Stimulated activated CD4-positive, alpha-beta T cell treated with anti-CD3 and anti-CD28 coated beads, Interleukin-15, amount 100 ng/mL, for 24 hours (primary cell): ENCODE results near the gene MACROD2.

Source experiments
- DNase-seq: peaks from one replicate; pipeline ENCODE4 v3.0.0-alpha.2; 2020

The MACROD2 gene

DNA sequence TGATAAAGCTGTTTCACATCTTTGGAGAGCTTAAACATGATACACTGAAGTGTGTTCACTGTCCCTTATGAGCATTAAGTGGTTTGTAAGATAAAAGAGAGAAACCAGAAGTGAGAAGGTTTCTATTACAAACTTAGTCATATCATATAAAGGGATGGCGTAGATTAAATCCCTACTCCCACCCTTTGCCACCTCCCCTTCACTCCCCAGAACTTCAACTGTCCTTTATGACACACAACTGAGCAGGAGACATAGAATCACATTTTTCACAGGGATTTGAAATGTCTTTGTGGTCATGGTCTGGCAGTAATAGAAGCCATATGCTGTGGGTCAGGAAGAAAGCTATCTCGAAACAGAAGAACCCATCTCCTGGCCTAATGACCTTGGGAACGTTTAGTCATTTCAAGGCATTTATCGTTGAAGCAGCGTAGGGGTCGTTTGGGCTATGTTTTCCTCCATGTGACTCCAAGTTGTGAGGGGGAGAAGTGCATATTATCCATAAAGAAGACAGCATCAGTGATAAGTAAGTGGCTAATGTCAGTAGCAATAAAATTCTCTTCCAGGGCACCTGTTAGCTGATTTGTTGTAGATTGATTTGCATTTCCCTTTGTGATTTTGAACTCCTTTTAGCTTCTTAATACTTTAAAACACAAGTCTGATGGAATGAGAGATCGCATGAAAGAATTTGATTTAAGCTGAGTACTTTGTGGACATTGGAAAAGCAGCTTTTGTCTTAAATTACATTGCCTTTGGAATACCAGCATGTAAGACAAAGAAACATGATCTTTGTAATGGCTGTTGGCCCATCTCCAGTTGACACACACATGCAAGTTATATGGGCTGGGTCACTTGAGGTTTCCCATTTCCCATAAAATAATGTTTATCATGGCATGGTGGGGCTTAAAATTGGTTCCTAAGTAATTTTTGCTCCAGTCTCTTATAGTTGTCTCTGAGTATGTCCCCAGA lies 843.6 kb downstream of the MACROD2 start:
- no peak for DNase-seq

DNA sequence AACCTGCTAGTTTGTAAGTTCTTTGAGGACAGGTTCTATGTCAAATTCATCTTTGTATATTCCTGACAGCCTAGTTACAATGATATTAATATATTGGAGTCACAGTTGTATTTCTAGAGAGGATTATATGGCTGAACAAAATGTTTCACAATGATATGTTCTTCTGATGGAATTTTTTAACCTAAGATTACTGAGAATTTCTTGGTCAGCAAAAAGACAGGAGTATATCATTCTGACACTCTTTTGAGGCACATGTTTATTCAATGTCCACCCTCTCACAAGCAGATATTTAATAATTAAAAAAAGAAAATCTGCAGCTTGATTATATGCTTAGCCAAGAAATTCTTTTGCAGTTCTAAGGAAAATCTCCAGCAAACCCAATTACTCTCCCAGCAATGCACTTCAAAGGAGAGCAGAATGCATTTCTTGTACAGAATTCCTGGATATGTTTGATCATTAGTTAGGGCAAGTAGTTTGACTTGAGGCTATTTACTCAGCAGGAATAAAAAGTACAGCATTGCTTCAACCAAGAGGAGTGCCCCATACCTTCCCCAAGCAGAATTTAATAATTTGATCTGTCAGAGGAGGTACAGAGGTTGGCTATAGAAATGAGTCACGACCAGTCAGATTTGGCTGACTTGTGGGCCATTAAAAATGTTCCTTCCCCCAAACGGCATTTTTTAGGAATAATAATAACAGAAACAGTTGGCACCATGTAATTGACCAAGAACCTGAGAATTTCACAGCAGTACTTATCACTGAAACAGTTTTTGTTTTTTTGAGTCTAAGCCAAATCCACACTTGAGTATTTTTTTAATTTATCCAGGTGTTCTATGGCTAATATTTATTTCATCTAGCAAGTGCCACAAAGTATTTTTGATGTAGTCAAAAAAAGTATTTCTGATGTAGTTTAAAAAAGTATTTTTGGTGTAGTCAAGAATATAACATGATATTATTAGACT lies 850.2 kb downstream of the MACROD2 start:
- no peak for DNase-seq

DNA sequence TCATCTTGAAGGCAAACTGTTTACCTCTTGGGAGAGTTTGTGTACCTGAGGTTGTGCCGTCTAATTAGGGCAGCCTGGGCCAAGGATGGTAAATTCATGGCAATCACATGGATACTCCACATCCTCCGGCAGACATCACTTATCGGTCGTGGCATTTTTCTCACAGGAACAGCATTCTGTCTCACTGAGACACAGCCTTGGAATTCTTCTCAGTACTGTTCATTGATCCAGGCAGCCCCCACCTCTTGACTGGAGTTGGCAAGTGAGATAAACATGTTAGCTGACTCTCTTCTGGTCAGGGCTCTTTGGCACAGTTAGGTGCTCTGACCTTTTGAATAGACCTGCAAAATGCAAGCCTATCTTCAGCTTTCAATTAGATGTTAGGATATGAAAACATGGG lies 853.5 kb downstream of the MACROD2 start:
- no peak for DNase-seq

DNA sequence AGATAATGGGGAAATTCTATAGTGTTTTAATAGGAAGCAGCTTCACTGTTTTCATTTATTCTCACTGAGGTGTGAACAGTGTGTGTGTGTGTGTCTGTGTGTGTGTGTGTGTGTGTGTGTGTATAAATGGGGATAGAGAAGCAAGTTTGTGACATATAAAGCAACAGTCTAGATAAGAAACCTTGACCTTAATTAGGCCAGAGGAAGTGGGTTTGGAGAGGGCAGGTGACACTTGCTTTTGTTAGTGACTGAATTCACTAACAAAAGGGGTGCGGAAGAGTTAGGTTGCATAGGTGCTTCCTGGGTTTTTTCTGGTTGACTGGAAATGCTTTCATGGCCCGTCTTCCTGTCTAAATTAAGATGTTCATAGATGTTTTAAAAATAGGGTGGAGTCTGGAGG lies 857.8 kb downstream of the MACROD2 start:
- no peak for DNase-seq

DNA sequence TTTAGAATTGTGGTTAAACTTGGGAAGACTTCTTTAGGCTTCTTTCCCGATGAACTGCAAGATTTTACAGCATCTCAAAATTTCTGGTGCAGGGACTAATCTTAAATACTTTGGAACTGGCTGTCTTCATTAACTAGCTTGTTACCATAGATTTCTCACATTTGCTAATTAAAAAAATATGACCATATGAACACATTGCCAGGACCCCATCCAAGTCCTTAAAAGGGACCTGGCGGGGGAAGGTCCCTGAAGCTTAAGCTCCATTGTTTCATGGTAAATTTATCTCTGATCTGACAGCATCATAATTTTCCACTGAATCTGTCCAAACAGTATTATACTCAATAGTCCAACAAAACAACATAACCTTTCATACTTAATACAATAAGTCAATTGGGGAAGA lies 859.9 kb downstream of the MACROD2 start:
- no peak for DNase-seq

DNA sequence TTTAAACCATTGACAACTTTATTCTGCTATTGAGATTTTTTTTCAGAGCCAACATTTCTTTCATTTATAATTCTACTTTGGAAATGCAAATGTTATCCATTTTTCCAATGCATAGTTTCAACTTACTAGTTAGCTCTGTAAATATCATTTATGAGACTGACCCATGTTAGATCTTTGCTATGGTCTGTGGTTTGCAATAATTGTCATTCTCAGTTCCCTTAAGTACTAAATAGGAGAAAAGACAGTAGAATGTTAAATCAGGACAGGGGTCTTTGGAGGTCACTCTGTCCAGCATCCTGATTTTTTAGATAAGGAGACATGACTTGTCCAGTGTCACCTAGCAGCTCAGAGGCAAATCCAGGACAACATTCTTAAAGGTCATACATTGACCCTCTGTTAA lies 864.3 kb downstream of the MACROD2 start:
- no peak for DNase-seq

DNA sequence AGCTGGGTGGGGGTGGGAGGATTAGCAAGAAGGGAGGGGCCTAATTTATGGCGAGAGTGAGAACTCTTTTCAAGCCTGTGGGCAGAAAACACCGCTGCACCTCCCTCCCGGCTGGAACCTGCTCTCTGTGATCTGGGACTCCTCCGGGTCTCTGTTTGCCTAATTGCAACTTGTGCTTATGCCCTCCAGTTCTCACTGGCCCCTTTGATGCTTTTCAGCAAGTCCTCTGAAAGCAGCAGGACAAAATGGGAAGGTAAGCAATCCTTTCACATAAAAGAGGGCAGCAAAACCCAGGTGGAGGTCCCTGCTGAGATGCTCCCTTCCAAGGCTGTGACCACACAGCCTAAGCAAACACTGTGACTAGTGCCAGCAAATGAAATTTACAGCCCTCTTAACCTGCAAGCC lies 865.1 kb downstream of the MACROD2 start:
- no peak for DNase-seq

DNA sequence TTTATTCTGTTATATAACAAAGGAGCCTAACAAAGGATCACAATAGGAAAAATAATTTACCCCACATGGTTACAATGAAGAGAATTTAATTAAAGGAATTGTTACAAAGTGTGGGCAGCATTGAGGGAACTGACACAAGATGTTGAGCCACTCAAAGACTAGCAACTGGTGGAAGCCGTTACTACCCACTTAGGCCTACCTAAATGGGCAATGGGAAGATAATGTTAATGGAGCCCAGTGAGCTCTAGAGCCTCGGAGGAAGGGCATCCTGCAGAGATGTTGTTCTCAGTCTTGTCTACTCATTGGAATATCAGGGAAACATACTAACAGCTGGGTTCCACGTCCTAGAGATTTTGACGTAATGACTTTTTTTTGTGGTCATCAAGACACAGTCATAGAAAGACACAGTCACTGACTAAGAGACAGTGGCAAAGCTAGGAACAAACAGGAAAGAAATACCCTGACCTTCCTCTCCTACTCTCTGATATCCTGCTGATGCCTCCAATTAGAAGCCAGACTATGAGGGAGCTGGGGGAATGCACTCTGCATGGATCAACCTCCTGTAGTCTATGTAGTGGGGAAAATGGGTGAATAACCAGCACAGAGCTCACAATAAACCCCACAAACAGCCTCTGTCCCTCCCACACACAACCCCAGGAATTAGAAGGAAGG lies 865.8 kb downstream of the MACROD2 start:
- no peak for DNase-seq

DNA sequence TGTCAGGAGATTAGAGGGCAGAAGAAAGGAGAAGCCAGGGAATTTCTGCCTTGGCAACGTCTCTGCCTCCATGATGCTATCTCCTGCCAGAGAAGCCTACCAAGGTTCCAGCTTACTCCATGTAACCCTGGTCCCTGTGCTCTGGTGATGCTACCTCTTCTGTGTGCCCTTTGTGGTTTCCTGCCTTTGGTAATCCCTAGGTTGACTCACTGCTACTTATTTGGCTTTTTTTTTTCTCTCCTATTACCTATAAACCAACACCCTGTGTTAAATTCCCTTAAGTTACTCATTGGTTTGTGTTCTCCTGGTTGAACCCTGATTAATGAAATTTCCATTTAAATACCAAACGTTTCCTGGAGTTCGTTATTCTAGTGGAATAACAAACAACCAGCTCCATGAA lies 869.9 kb downstream of the MACROD2 start:
- DNase-seq: no peak

DNA sequence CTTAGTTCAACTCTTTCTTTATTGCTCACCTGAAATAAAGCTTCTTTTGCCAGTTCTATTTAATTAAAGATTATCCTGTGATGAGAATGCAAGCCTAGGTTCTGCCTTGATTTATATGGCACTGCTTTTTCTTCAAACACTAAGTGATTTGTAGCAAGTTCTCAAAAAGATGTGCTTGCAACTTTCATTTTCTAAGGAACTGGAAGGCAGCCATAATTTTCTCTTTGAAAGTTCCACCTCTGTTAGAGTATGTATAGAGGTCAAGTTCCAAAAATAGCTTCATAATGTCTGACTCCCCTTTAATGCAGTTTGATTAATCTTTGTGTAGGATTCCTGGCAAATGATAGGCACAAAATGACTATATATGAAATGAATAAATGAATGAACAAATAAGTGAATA lies 870.4 kb downstream of the MACROD2 start:
- DNase-seq: no peak

DNA sequence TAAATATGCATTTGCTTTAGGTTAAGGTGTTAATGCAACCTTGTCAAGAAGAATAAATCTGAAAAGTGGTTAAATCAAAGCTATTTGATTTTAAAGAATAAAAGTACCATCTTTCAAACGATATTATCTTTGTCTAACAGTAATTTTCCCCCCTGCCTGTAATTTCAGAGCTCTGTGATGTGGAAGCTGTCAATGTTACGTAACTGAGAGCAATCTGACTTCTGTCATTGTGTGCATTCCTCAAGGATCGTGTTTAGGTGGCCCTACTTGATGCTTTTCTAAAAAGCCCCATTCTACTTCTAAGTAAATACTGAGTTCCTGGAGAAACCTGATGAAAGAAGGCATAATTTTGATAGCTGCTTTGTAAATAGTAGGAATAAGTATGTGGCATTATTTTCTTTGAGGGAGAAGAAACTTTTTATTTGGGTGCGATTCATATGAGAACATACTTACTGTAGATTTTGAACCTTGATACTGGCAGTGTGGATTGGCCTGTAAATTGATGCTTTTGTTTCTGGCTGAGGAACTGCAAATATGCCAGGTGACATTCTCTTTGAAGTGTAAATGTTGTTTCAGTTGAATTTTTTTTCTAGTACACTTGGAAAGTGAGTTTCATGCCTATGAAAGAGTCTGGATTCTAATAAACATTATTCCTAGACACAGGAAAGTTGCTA lies 871.7 kb downstream of the MACROD2 start:
- DNase-seq: no peak

DNA sequence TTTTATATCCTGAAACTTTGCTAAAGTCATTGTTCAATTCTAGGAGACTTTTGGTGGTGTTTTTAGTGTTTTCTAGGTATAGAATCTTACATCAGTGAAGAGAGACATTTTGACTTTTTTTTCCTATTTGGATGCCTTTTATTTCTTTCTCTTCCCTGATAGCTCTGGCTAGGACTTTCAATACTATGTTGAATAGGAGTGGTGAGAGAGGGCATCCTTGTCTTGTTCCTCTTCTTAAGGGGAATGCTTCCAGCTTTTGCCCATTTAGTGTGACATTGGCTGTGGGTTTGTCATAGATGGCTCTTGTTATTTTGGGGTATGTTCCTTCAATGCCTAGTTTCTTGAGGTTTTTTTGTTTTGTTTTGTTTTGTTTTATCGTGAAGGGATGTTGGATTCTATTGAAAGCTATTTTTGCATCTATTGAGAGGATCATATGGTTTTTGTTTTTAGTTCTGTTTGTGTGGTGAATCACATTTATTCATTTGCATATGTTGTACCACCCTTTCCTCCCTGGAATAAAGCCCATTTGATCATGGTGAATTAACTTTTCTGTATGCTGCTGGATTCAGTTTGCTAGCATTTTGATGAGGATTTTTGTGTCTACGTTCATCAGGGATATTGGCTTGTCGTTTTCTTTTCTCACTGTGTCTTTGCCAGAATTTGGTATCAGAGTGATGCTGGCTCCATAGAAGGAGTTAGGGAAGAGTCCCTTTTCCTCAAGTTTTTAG lies 882.1 kb downstream of the MACROD2 start:
- no peak for DNase-seq

DNA sequence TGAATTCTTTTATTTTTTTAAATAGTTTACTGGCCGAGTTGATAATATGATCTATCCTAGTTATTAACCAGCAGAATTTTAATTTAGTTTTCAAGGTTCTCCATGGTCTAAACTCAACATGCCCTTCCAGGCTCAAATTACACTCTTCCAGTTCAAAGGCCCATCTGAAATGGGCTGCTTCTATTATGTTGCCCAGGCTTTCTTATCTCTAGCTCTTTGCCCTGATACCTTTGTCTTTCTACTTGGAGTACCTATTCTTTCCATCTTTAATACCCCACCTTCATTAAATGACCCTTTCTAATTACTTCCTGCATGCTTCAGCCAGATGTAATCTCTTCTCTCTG lies 883.3 kb downstream of the MACROD2 start:
- no peak for DNase-seq

DNA sequence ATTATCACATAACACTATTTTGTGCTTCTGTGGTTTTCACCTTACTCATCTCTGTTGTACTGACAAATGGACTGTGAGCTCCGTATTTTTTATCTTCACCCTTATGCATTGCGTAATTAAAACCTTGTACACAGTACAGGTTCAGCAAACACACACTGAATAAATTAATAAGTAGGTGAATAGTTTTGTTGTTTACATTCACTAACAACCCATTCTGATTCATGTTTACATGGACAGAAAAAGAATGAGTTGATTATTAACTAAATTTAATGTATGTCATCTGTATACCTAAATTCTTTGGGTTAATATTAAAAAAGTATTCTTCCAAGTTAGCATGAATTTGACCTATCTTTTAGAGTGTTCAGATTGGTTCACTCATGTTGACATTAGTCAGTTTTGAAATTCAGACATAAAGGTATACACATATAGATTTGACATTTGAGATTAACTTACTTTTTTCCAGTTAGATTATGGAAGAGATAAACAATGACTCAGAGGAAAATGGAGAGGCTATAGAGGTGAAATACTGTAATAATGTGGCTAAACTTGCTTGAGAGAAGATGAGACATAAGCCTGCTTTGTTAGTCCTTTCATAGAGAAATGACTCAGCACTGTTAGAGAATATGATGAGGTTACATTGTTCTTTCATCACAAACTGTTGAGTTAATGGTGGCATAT lies 883.8 kb downstream of the MACROD2 start:
- DNase-seq: no peak

DNA sequence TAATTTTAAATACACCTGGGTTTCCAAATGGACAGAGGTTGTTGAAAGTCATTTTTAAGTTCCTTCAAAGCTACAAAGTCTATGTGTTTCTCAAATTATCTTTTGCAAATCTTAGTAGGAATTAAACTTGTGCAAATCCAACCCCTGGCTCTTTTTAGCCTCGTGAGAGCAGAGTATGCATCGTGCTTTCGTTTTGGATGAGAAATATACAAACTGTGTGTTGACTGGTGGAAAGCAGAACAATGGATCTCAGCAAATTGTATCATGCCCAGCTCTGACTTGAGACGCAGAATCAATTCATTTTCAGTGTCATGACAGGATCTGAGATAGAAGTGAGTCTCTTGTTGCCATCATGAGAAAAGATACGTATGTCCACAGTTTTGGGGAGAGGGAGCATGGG lies 884.5 kb downstream of the MACROD2 start:
- no peak for DNase-seq

DNA sequence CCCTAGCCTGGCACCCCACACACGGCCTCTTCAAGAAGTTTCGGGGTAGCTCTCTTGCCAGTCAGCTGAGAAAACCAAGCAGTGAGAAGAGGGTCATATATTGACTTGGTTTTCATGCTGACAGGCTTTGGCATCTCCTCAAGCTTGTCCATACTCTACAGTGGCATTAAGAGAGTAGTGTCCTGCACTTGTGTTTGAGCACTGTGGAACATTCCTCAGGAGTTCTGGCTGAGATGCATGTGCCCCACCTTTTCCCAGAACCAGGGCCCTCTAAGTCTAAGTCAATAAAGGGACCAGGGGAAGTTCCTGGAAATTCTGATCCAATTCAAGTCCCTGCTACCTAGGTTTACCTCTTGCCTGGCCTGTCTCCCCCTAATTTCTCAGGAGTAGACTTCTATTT lies 886.2 kb downstream of the MACROD2 start:
- no peak for DNase-seq

DNA sequence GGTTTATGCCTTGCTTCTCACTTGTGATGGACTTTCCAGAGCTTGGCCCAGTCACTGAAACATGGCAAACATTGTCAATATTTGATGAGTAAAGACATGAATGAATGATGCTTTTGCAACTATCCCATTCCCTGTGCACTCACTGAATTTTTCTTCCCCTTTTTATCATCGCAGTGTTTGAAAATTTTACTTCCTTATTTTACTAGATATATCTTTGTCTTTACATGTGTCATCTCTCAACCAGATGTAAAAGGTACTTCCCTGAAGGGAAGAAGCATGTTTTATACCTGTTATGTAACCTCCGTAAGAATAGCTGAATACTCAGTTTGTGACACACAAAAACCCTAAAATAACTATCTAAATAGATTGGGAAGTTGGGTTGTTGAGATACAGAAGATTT lies 886.8 kb downstream of the MACROD2 start:
- no peak for DNase-seq

DNA sequence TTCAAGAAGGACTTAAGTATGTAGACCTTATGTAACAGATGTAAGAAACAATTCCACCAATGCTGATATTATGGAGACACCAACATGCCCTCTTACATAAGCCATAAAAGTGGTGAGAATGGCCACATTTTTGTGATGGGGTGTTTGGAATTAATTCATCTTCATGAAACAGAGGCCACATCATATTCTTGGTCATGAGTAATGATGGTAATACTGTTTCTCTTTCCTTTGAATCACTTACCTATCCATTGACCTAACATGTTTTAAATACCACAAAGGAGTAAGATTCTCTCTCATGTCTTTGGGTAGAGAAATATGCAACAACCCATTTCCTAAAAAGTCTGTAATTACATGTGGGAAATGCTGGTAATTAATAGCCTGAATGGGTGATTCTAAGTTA lies 887.5 kb downstream of the MACROD2 start:
- no peak for DNase-seq

DNA sequence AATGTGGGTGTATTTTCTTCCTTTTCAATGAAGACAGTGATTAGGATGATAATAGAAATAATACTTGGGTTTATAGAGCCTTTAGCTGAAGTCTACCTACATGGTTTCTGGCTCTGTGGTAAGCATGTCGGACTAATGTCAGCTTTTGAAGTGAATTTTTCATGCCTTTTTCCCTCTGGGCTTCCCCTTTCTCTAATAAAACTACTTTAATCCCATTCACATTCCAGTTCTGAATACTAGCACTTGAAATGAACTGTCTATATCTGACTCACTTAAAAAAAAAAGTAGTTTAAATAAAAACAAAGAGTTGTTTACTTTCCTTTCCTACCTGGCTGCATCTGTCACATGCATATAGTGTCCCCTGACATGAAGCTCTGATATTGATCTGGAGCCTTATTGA lies 888.0 kb downstream of the MACROD2 start:
- DNase-seq: no peak

DNA sequence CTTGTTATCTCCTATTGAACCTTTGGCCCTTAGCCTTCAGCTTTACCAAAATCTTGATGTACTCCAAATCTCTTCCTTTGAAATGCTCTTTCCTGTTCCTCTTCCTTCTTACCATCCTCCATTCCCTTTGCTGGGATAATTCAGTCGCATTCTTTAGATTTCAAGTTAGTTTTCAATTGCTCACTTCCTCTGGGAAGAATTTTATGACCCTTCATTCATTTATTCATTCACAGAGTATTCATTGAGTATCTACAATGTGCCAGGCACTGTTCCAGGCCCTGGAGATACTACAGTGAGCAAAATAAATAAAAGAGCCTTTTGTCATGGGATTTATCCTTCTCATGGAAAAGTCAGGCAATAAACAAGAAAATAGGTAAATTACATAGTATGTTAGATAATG lies 890.3 kb downstream of the MACROD2 start:
- no peak for DNase-seq

DNA sequence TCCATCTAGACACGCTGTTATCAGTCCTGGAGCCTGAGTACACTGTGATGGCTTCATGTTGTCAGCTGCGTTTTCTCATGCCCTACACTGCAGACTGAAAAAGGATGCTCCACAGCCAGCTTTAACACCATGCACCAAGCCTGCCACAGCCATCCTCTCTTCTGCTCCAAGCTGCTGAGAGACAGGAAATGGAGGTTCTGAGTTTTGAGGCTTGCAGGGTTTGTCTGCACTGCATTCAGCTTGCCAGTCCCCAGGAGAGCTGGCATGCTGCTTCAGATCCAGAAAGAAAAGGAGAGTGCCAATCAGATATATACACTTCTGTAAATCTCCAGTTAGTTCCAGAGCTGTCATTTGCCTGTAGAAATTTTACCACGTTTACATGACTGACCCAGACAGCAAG lies 892.8 kb downstream of the MACROD2 start:
- no peak for DNase-seq
